NCI-H2196 treated with DMSO at 0.1 percent for 48 hours (cell line): ENCODE data around the gene KCTD4.

Experiments used
- DNase-seq: peaks from one replicate; lab custom pipeline; 2025; ENCODE audit not compliant: unreplicated experiment; lab: John Stamatoyannopoulos, UW

Gene KCTD4

GRCh38 chr13:45179428-45179827, 21.4 kb downstream of the KCTD4 start:
- DNase-seq = no peak

- DNase-seq = no peak
These were observed 22.3 kb downstream of the KCTD4 start for GRCh38 chr13:45178349-45179162.

GRCh38 chr13:45174478-45174877, 26.4 kb downstream of the KCTD4 start:
- no peak for DNase-seq

GRCh38 chr13:45168555-45168930, 32.3 kb downstream of the KCTD4 start:
- no peak for DNase-seq

- DNase-seq = no peak
These were observed 33.0 kb downstream of the KCTD4 start for GRCh38 chr13:45167611-45168554.

- no peak for DNase-seq
These were observed 34.0 kb downstream of the KCTD4 start for GRCh38 chr13:45166858-45167257.

- no peak for DNase-seq
These were observed 38.0 kb downstream of the KCTD4 start for GRCh38 chr13:45162821-45163220.

- DNase-seq = no peak
These were observed 38.7 kb downstream of the KCTD4 start for GRCh38 chr13:45162194-45162593.

- no peak for DNase-seq
These were observed 44.1 kb downstream of the KCTD4 start for GRCh38 chr13:45156565-45157361.

GRCh38 chr13:45149964-45150363, 50.9 kb downstream of the KCTD4 start:
- no peak for DNase-seq

GRCh38 chr13:45143346-45143751, 57.5 kb downstream of the KCTD4 start:
- no peak for DNase-seq
